Neural cell (in vitro differentiated cells): Measurements from ENCODE around the gene EVI2A.

Experiments
- EP300 ChIP-seq: fragments of 450-650 bp; conservative IDR thresholded peaks from 2 replicates; pipeline ENCODE4 v1.6.1; 2014; ENCODE audit warnings: antibody characterized with exemption, mild to moderate bottlenecking, moderate library complexity; ENCODE audit not compliant: poor library complexity, severe bottlenecking
- EZH2 ChIP-seq: fragments of 200-600, 300-800 bp; shearing (Covaris generic), sonication (generic); IDR thresholded peaks from 2 replicates; pipeline ENCODE4 v1.6.1; 2014; ENCODE audit warnings: antibody characterized with exemption, low read length, borderline replicate concordance, mild to moderate bottlenecking; ENCODE audit not compliant: insufficient read depth, poor library complexity, severe bottlenecking
- MXI1 ChIP-seq: fragments of 450-650 bp; conservative IDR thresholded peaks from 2 replicates; pipeline ENCODE4 v1.6.1; 2014; ENCODE audit warnings: antibody characterized with exemption, mild to moderate bottlenecking; ENCODE audit not compliant: poor library complexity, severe bottlenecking
- POLR2AphosphoS5 ChIP-seq: IDR thresholded peaks from 2 replicates; pipeline ENCODE4 v1.6.1; 2012
- RAD21 ChIP-seq: fragments of 450-650 bp; conservative IDR thresholded peaks from 2 replicates; pipeline ENCODE4 v1.6.1; 2014; ENCODE audit warnings: antibody characterized with exemption, mild to moderate bottlenecking, moderate library complexity
- SMC3 ChIP-seq: fragments of 450-650 bp; conservative IDR thresholded peaks from 2 replicates; pipeline ENCODE4 v1.6.1; 2014; ENCODE audit warnings: antibody characterized with exemption, mild to moderate bottlenecking, moderate library complexity; ENCODE audit not compliant: poor library complexity
- TAF1 ChIP-seq: IDR thresholded peaks from 2 replicates; pipeline ENCODE4 v1.6.1; 2012; ENCODE audit warnings: low read depth
- TF ChIP-seq, protein P1 (sequence below): fragments of 450-650 bp; IDR thresholded peaks from 2 replicates; pipeline ENCODE4 v1.5.1; 2014; ENCODE audit warnings: antibody characterized with exemption, mild to moderate bottlenecking, moderate library complexity; ENCODE audit not compliant: poor library complexity, severe bottlenecking
- TF ChIP-seq, protein P2 (sequence below): IDR thresholded peaks from 2 replicates; pipeline ENCODE4 v1.6.1; 2012; ENCODE audit warnings: borderline replicate concordance

DNA sequence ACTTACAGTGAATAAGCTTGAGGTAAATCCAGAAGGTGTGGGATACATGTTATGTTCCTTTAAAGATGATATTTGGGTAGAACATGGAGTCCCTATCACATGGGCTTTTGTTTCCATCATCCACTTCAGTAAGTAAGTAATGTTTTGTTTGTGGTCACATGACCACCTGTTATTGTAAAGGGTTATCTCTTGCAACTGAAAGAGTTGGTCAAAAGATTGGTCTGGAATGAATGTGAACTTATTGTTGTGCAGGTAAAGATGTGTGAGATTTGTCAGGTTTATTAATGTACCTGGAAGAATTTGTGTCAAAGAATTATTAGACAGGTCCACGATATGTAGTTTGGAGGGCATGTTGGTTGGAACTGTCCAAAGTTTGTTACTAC is 25.9 kb downstream of the EVI2A start:
- TF ChIP-seq, protein P1, sequence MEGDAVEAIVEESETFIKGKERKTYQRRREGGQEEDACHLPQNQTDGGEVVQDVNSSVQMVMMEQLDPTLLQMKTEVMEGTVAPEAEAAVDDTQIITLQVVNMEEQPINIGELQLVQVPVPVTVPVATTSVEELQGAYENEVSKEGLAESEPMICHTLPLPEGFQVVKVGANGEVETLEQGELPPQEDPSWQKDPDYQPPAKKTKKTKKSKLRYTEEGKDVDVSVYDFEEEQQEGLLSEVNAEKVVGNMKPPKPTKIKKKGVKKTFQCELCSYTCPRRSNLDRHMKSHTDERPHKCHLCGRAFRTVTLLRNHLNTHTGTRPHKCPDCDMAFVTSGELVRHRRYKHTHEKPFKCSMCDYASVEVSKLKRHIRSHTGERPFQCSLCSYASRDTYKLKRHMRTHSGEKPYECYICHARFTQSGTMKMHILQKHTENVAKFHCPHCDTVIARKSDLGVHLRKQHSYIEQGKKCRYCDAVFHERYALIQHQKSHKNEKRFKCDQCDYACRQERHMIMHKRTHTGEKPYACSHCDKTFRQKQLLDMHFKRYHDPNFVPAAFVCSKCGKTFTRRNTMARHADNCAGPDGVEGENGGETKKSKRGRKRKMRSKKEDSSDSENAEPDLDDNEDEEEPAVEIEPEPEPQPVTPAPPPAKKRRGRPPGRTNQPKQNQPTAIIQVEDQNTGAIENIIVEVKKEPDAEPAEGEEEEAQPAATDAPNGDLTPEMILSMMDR: no peak
- TF ChIP-seq EZH2 (no peak), TAF1 (no peak), MXI1 (no peak), SMC3 (no peak), POLR2AphosphoS5 (no peak), RAD21 (no peak), EP300 (no peak)
- TF ChIP-seq, protein P2, sequence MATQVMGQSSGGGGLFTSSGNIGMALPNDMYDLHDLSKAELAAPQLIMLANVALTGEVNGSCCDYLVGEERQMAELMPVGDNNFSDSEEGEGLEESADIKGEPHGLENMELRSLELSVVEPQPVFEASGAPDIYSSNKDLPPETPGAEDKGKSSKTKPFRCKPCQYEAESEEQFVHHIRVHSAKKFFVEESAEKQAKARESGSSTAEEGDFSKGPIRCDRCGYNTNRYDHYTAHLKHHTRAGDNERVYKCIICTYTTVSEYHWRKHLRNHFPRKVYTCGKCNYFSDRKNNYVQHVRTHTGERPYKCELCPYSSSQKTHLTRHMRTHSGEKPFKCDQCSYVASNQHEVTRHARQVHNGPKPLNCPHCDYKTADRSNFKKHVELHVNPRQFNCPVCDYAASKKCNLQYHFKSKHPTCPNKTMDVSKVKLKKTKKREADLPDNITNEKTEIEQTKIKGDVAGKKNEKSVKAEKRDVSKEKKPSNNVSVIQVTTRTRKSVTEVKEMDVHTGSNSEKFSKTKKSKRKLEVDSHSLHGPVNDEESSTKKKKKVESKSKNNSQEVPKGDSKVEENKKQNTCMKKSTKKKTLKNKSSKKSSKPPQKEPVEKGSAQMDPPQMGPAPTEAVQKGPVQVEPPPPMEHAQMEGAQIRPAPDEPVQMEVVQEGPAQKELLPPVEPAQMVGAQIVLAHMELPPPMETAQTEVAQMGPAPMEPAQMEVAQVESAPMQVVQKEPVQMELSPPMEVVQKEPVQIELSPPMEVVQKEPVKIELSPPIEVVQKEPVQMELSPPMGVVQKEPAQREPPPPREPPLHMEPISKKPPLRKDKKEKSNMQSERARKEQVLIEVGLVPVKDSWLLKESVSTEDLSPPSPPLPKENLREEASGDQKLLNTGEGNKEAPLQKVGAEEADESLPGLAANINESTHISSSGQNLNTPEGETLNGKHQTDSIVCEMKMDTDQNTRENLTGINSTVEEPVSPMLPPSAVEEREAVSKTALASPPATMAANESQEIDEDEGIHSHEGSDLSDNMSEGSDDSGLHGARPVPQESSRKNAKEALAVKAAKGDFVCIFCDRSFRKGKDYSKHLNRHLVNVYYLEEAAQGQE: no peak
